Heart right ventricle (tissue), 16 donors: ENCODE results near the gene AFDN. TPM values are rescaled to one million over a fixed set of nuclear protein-coding genes. Genes with fewer than 3 reads are reported as not detected.

Source experiments
- ATAC-seq, 8 donors: fragments of 200-7000 bp; cut with Tn5 transposase; one replicate each; pipeline ENCODE4 v1.9.1; 2020; ENCODE audit warnings: mild to moderate bottlenecking in 8 of 8, moderate library complexity in 8 of 8, moderate number of reproducible peaks in 1 of 8
- DNase-seq, 2 donors: peaks; one replicate each; pipeline ENCODE4 v3.0.0-alpha.2; 2020
- H3K27ac ChIP-seq, 10 donors: fragments of 200-600 bp; sonication (generic) in 2 of 10; one replicate each; pipeline versions ENCODE4 v1.5.0 to v1.8.0; 2020 to 2022; ENCODE audit warnings: mild to moderate bottlenecking in 3 of 10
- H3K27me3 ChIP-seq, 7 donors: fragments of 200-600 bp; one replicate each; pipeline ENCODE4 v1.8.0; 2021 to 2022; ENCODE audit warnings: mild to moderate bottlenecking in 2 of 7
- H3K36me3 ChIP-seq, 9 donors: fragments of 200-600 bp; sonication (generic) in 1 of 9; one replicate each; pipeline versions ENCODE4 v1.5.0 to v1.8.0; 2020 to 2022; ENCODE audit warnings: mild to moderate bottlenecking in 2 of 9
- H3K4me1 ChIP-seq, 9 donors: fragments of 200-600 bp; sonication (generic) in 1 of 9; one replicate each; pipeline versions ENCODE4 v1.5.0 to v1.8.0; 2020 to 2022; ENCODE audit warnings: mild to moderate bottlenecking in 4 of 9
- H3K4me3 ChIP-seq, 10 donors: fragments of 200-600 bp; sonication (generic) in 2 of 10; one replicate each; pipeline versions ENCODE4 v1.5.0 to v1.8.0; 2020 to 2022; ENCODE audit warnings: mild to moderate bottlenecking in 7 of 10, moderate library complexity in 2 of 10
- H3K9me3 ChIP-seq, 11 donors: fragments of 200-600 bp in 10 of 11; sonication (generic) in 2 of 11; one replicate each; pipeline versions ENCODE4 v1.5.0 to v1.8.0; 2013 to 2022; ENCODE audit warnings: mild to moderate bottlenecking in 2 of 11, control low read depth in 1 of 11, moderate library complexity in 1 of 11
- CTCF ChIP-seq, 9 donors: fragments of 200-600 bp; sonication (generic) in 2 of 9; IDR thresholded peaks; one replicate each; pipeline versions ENCODE4 v1.5.0 to v1.8.0; 2021 to 2022; ENCODE audit warnings: antibody characterized with exemption in 9 of 9, mild to moderate bottlenecking in 5 of 9, moderate library complexity in 1 of 9
- WGBS, 2 donors: extraction: QIAGEN DNeasy Blood & Tissue Kit; methylation state at CpG; one replicate each; pipeline ENCODE4 v1.1.7; 2013; ENCODE audit warnings: inconsistent platforms in 1 of 2; 5-methylcytosine and 5-hydroxymethylcytosine counted together
- intact Hi-C, 10 donors: fragments of 100-400 bp; cut with DNase I; formaldehyde crosslinking; loops; one replicate each; pipeline versions ENCODE4 v1.11.1 to v1.14.2; 2022
- long read RNA-seq, 3 donors: library from polyadenylated mRNA; unstranded; transcript quantifications; one replicate each; pipeline ENCODE4 v2.0.0, GENCODE V29; 2020 to 2021
- polyA plus RNA-seq, 2 donors: library from polyadenylated mRNA; stranded (reverse); fragments of 200-250 nt; gene quantifications; one replicate each; pipeline ENCODE4 v1.2.3, GENCODE V29; 2013
- total RNA-seq, 10 donors: library from RNA; stranded (reverse); fragmentation: NEBNext Ultra II Directional in 3 of 10; extraction: Animal tissue kit (Norgen Biotek cat#: 25700) in 3 of 10; gene quantifications; one replicate each; pipeline versions ENCODE4 v1.2.1 to v1.2.4, GENCODE V29; 2021 to 2023
- donor health status: Arrhythmogenic right ventricular cardiomyopathy.
- donor health status: ischemic (EF 13 %, LVEDD 7.1; RV severe dilation, severe dysfunction).
- donor health status: healthy with polysubstance abuse.
- donor health status: DM: no; HTN: yes; CAD: no.
- donor health status: DM: no; HTN: no; CAD: no.
- donor health status: ischemic (EF 25% LVEDD 6.9; RV normal size, moderate dysfunction).
- donor health status: ischemic (EF 25% LVEDD 5.7; RV mildly dilated, moderate dysfunction).
- donor health status: healthy.
- donor health status: DM: yes; HTN: yes; CAD: no.
- donor health status: Ischemic cardiomyopathy.
- donor health status: ischemic (EF 35%, LVEDD 5.7; RV mildly dilated, moderate dysfunction).
- donor health status: nonischemic (EF 11% LVEDD 7.7; RV severe dilation, severe dysfunction).
- donor health status: DM: yes; HTN: yes; CAD: no.
- donor health status: PGD.
- donor health status: ischemic (EF 29% LVEDD 5.4; RV normal size, mild dysfunction).
- donor health status: nonischemic (EF 23%, LVEDD 6.1; RV moderate dilation, normal function).

AFDN gene, protein sequence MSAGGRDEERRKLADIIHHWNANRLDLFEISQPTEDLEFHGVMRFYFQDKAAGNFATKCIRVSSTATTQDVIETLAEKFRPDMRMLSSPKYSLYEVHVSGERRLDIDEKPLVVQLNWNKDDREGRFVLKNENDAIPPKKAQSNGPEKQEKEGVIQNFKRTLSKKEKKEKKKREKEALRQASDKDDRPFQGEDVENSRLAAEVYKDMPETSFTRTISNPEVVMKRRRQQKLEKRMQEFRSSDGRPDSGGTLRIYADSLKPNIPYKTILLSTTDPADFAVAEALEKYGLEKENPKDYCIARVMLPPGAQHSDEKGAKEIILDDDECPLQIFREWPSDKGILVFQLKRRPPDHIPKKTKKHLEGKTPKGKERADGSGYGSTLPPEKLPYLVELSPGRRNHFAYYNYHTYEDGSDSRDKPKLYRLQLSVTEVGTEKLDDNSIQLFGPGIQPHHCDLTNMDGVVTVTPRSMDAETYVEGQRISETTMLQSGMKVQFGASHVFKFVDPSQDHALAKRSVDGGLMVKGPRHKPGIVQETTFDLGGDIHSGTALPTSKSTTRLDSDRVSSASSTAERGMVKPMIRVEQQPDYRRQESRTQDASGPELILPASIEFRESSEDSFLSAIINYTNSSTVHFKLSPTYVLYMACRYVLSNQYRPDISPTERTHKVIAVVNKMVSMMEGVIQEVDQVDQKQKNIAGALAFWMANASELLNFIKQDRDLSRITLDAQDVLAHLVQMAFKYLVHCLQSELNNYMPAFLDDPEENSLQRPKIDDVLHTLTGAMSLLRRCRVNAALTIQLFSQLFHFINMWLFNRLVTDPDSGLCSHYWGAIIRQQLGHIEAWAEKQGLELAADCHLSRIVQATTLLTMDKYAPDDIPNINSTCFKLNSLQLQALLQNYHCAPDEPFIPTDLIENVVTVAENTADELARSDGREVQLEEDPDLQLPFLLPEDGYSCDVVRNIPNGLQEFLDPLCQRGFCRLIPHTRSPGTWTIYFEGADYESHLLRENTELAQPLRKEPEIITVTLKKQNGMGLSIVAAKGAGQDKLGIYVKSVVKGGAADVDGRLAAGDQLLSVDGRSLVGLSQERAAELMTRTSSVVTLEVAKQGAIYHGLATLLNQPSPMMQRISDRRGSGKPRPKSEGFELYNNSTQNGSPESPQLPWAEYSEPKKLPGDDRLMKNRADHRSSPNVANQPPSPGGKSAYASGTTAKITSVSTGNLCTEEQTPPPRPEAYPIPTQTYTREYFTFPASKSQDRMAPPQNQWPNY (N-terminal part only)
- total RNA-seq (10 to 100 TPM; 50.5 to 79.9 (median 59.0) TPM), polyA plus RNA-seq (10 to 100 TPM; 17.4 to 57.9 TPM)
- long read RNA-seq, donor 1, partial matches to known transcripts: 23 of 34 reads
- long read RNA-seq, donor 1, other reads (novel, unspliced or antisense): 9 of 34 reads
- long read RNA-seq, donor 2, partial matches to known transcripts: 30 of 43 reads
- long read RNA-seq, donor 2, other reads (novel, unspliced or antisense): 6 of 43 reads
- long read RNA-seq, donor 3, partial matches to known transcripts: 21 of 34 reads
- long read RNA-seq, donor 3, other reads (novel, unspliced or antisense): 7 of 34 reads

DNA sequence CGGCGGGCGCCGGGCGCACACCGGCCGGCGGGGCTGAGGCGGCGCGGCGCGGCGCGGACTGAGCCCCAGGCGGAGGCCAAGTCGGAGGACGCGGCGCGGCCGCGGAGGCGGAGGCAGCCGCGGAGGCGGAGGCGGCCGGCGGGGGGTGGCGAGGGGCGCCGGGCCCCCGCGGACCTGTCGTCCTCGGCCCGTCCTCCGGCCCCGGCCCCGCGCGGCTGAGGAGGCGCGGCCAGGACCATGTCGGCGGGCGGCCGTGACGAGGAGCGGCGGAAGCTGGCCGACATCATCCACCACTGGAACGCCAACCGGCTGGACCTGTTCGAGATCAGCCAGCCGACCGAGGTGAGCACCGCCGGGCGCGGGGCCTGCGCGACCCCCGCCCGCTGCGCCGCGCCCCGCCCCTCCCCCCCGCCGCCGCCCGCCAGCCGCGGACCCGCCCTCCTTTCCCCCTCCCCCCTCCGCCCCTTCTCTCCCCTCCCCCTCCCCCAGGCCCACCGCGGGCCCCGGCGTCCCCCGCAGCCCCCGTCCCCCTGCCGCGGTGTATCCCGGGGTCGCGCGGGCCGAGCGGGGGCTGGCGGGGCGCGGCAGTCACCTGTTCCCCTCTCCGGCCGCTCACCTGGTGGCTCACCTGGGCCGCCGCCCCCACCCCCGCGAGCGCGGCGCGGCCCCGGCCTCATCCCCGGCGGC is at the start of gene AFDN:
Gene AFDN (plus strand): TSS at position 16 of the 687 bp plus-strand sequence. CDS start 222 bp downstream, at position 238.
- Histone ChIP-seq H3K4me1 (peaks cover 4 to 54% (median 47%) of the 10 kb centered on the region in 9 donors), H3K27ac (peak within 1 kb of the TSS; percentile 59 to 83 (median 70)), H3K27me3 (peaks cover 0 to 43% (median 0%) of the 10 kb centered on the region in 7 donors), H3K9me3 (no peaks in the 10 kb centered on the region), H3K36me3 (no peaks in the 10 kb centered on the region), H3K4me3 (peak within 1 kb of the TSS; percentile 68 to 93 (median 76))
- TF ChIP-seq CTCF (IDR thresholded peaks at IDR 0.05): no peak
- intact Hi-C loops: loop anchor here in 2 of 10 donors (5.0 to 10.0 kb wide), 2 partner anchors 145 to 342 kb away; no protein-coding TSS in a partner anchor
- DNase-seq (peak; percentile 14 to 44), ATAC-seq (peak in 1 of 8 donors; percentile 10)
- 1% methylated on average over 35 to 97 of the region's 108 CpGs for WGBS, 2 donors

GRCh38 chr6:167778497-167779128 is 48.1 kb upstream of the AFDN start:
- Histone ChIP-seq H3K27me3 (no peaks in the 10 kb centered on the region), H3K27ac (no peak overlapping the region), H3K9me3 (no peaks in the 10 kb centered on the region), H3K4me1 (peaks cover 0 to 4% (median 0%) of the 10 kb centered on the region in 9 donors), H3K4me3 (no peak overlapping the region), H3K36me3 (no peaks in the 10 kb centered on the region)
- ATAC-seq (peak in 3 of 8 donors; percentile 14 to 27 (median 18)), DNase-seq (no peak)
- WGBS, 2 donors: 84 to 88% methylated on average over 21 of the region's 21 CpGs
- no peak for TF ChIP-seq CTCF (IDR thresholded peaks at IDR 0.05)
- intact Hi-C loops: no loop called here

DNA sequence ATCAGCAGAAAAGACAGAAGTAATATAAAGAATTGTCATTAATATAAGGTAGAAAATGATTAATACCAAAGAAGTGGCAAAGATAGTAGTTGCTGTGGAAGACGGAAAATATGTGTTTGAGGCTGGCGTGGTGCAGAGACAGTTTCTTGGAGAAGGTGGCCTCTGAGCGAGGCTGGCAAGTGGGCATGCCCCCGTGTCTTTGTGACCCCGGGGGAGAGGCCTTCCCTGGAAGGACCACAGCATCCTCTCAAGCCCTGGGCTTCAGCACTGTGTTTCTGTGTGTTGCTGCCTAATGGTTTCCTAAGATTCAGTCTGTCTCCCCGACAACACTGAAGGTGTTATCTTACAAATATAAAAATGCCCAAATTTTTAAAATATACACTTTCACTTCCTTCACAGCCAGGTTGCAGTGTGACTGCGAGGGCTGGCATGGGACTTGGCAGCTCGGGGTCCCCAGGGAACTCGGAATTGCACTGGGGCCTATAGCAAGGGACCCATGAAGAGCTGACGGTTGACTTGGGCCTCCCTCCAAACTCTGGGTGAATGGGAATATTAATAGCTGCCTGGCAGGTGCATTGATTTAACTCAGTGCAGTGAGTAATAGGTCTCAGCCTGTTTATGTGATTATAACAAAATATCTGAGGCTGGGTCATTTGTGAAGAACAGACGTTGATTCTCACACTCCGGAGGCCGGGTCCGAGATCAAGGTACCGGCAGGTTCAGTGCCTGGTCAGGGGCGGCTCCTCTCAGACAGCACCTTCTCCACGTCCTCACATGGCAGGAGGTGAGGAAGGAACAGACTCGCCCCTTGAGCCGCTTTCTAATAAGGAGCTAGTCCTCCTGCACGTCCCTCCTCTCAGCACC is 47.4 kb upstream of the AFDN start:
- 84 to 90% methylated on average over 20 of the region's 20 CpGs for WGBS, 2 donors
- Histone ChIP-seq H3K36me3 (no peaks in the 10 kb centered on the region), H3K4me1 (peaks cover 0 to 4% (median 0%) of the 10 kb centered on the region in 9 donors), H3K27me3 (no peaks in the 10 kb centered on the region), H3K27ac (no peak overlapping the region), H3K4me3 (no peak overlapping the region), H3K9me3 (no peaks in the 10 kb centered on the region)
- no peak for ATAC-seq
- intact Hi-C loops: no loop called here
- no peak for DNase-seq
- TF ChIP-seq CTCF (IDR thresholded peaks at IDR 0.05): no peak
